NCI-H2196 (cell line): Measurements from ENCODE around the gene ABCD4.

ENCODE experiments used
- DNase-seq: peaks from one replicate; lab custom pipeline; 2025; ENCODE audit not compliant: unreplicated experiment; lab: John Stamatoyannopoulos, UW

ABCD4 gene

GRCh38 chr14:74260525-74261233 lies 42.1 kb downstream of the ABCD4 start:
- no peak for DNase-seq

- DNase-seq: no peak
Measured at GRCh38 chr14:74259513-74259912, 43.2 kb downstream of the ABCD4 start.

- DNase-seq: no peak
Measured at GRCh38 chr14:74258764-74259035, 44.0 kb downstream of the ABCD4 start.

- no peak for DNase-seq
Measured at GRCh38 chr14:74257941-74258763, 44.6 kb downstream of the ABCD4 start.

- peak; percentile 55 for DNase-seq
Measured at GRCh38 chr14:74257078-74257940, 45.4 kb downstream of the ABCD4 start.

GRCh38 chr14:74255281-74255680 lies 47.5 kb downstream of the ABCD4 start:
- no peak for DNase-seq

GRCh38 chr14:74249433-74250375 lies 53.0 kb downstream of the ABCD4 start:
- DNase-seq: no peak

GRCh38 chr14:74248017-74248416 lies 54.7 kb downstream of the ABCD4 start:
- no peak for DNase-seq

- DNase-seq: no peak
Measured at GRCh38 chr14:74246542-74246941, 56.2 kb downstream of the ABCD4 start.

GRCh38 chr14:74245292-74245691 lies 57.4 kb downstream of the ABCD4 start:
- no peak for DNase-seq

- DNase-seq: no peak
Measured at GRCh38 chr14:74244115-74244514, 58.6 kb downstream of the ABCD4 start.

GRCh38 chr14:74243051-74243450 lies 59.7 kb downstream of the ABCD4 start:
- no peak for DNase-seq

GRCh38 chr14:74242780-74243042 lies 60.0 kb downstream of the ABCD4 start:
- no peak for DNase-seq

GRCh38 chr14:74242021-74242779 lies 60.5 kb downstream of the ABCD4 start:
- no peak for DNase-seq

GRCh38 chr14:74241652-74242017 lies 61.1 kb downstream of the ABCD4 start:
- DNase-seq: no peak

- DNase-seq: no peak
Measured at GRCh38 chr14:74240794-74241651, 61.7 kb downstream of the ABCD4 start.

GRCh38 chr14:74239848-74240793 lies 62.6 kb downstream of the ABCD4 start:
- no peak for DNase-seq
